ENCODE results near the gene AQP3.

DNA sequence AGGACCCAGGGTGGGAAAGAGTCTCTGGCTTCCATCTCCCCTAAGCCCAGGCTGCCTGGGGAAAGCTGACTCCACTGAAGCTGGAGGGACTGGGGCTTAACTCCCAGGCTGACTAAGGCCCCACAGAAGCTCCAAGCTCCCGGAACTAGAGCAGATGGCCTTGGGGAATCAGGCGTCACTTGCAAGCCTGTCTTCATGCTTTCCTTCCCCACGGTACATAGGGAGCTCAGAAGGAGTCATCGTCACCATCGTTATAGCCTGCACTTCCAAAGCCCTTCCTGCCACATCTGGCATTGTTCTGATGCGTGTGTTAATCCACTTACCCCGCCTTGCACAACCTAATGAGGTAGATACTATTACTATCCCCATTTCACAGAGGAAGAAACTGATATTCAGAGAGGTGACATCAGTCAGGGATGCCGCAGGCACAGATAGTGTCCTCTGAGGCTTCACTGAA, 11.5 kb downstream of the AQP3 start:
- TF ChIP-seq, protein P1, sequence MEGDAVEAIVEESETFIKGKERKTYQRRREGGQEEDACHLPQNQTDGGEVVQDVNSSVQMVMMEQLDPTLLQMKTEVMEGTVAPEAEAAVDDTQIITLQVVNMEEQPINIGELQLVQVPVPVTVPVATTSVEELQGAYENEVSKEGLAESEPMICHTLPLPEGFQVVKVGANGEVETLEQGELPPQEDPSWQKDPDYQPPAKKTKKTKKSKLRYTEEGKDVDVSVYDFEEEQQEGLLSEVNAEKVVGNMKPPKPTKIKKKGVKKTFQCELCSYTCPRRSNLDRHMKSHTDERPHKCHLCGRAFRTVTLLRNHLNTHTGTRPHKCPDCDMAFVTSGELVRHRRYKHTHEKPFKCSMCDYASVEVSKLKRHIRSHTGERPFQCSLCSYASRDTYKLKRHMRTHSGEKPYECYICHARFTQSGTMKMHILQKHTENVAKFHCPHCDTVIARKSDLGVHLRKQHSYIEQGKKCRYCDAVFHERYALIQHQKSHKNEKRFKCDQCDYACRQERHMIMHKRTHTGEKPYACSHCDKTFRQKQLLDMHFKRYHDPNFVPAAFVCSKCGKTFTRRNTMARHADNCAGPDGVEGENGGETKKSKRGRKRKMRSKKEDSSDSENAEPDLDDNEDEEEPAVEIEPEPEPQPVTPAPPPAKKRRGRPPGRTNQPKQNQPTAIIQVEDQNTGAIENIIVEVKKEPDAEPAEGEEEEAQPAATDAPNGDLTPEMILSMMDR (conservative IDR thresholded peaks at IDR 0.05): no peak
- TF ChIP-seq ZFX (IDR thresholded peaks at IDR 0.05): no peak

Data from C4-2B (cell line).